GM23338 (cell line): ENCODE measurements around the gene MYO9A. TPM values are rescaled to one million over a fixed set of nuclear protein-coding genes. Genes with fewer than 3 reads are reported as not detected.

ENCODE experiments used
- ATAC-seq: fragments of 200-7000 bp; cut with Tn5 transposase; 3 replicates; pipeline ENCODE4 v1.9.1; 2020
- DNase-seq: peaks from one replicate; pipeline ENCODE4 v3.0.0-alpha.2; 2015; ENCODE audit warnings: low spot score
- H2AFZ ChIP-seq: fragments of 200-600 bp; sonication (generic); 2 replicates; pipeline ENCODE4 v1.8.0; 2016; ENCODE audit warnings: antibody characterized with exemption, mild to moderate bottlenecking, moderate library complexity
- H3F3A ChIP-seq: fragments of 200-600 bp; sonication (generic); replicated peaks from 2 replicates; pipeline ENCODE4 v1.8.0; 2017; ENCODE audit warnings: antibody characterized with exemption, mixed run types, low read depth
- H3K27ac ChIP-seq: fragments of 200-600 bp; sonication (generic); 2 replicates; pipeline ENCODE4 v1.6.1; 2016; ENCODE audit warnings: low read depth
- H3K27me3 ChIP-seq: fragments of 200-600 bp; sonication (generic); 2 replicates; pipeline ENCODE4 v1.8.0; 2016; ENCODE audit warnings: mild to moderate bottlenecking, mixed run types, moderate library complexity; ENCODE audit not compliant: insufficient read depth
- H3K36me3 ChIP-seq: fragments of 200-600 bp; sonication (generic); 2 replicates; pipeline ENCODE4 v1.8.0; 2016; ENCODE audit warnings: mild to moderate bottlenecking; ENCODE audit not compliant: insufficient read depth
- H3K4me1 ChIP-seq: fragments of 200-600 bp; sonication (generic); 2 replicates; pipeline ENCODE4 v1.8.0; 2016; ENCODE audit warnings: mild to moderate bottlenecking, moderate library complexity; ENCODE audit not compliant: insufficient read depth
- H3K4me2 ChIP-seq: fragments of 200-600 bp; sonication (generic); 2 replicates; pipeline ENCODE4 v1.7.1; 2017; ENCODE audit warnings: mixed run types
- H3K4me3 ChIP-seq: fragments of 200-600 bp; sonication (generic); 2 replicates; pipeline ENCODE4 v1.6.1; 2016; ENCODE audit warnings: mixed run types
- H3K79me2 ChIP-seq: fragments of 200-600 bp; sonication (generic); replicated peaks from 2 replicates; pipeline ENCODE4 v1.8.0; 2017; ENCODE audit warnings: mild to moderate bottlenecking; ENCODE audit not compliant: insufficient read depth
- H3K9me2 ChIP-seq: fragments of 200-600 bp; sonication (generic); 2 replicates; pipeline ENCODE4 v1.8.0; 2017; ENCODE audit not compliant: insufficient read depth
- H4K20me1 ChIP-seq: fragments of 200-600 bp; sonication (generic); replicated peaks from 2 replicates; pipeline ENCODE4 v1.8.0; 2017; ENCODE audit warnings: mild to moderate bottlenecking; ENCODE audit not compliant: insufficient read depth
- H3K27ac Mint-ChIP-seq: 2 replicates; pipeline ENCODE4 v1.8.0; 2020; ENCODE audit warnings: inconsistent platforms, mild to moderate bottlenecking, moderate library complexity, mixed read lengths
- H3K27me3 Mint-ChIP-seq: 3 replicates; pipeline ENCODE4 v1.8.0; 2022; ENCODE audit warnings: low read depth, mild to moderate bottlenecking, moderate library complexity, mixed read lengths, inconsistent platforms; ENCODE audit not compliant: insufficient read depth, poor library complexity
- H3K36me3 Mint-ChIP-seq: 3 replicates; pipeline ENCODE4 v1.8.0; 2021; ENCODE audit warnings: low read depth, mild to moderate bottlenecking, inconsistent platforms, moderate library complexity, mixed read lengths
- H3K4me1 Mint-ChIP-seq: 3 replicates; pipeline ENCODE4 v1.8.0; 2020; ENCODE audit warnings: mild to moderate bottlenecking, inconsistent platforms, mixed read lengths
- H3K4me3 Mint-ChIP-seq: 3 replicates; pipeline ENCODE4 v1.8.0; 2021; ENCODE audit warnings: moderate library complexity, mild to moderate bottlenecking, inconsistent platforms, mixed read lengths
- H3K9me3 Mint-ChIP-seq: 3 replicates; pipeline ENCODE4 v1.8.0; 2020; ENCODE audit warnings: moderate library complexity, mild to moderate bottlenecking, inconsistent platforms, mixed read lengths
- CREB1 ChIP-seq: fragments of 250-450 bp; sonication (Bioruptor Pico); IDR thresholded peaks from 2 replicates; pipeline ENCODE4 v1.5.0; 2020; ENCODE audit warnings: low read depth, mild to moderate bottlenecking, moderate library complexity
- CTCF ChIP-seq, 2 experiments: fragments of 200-600 bp in 1 of 2; sonication (generic) in 1 of 2; conservative IDR thresholded peaks; 2 replicates each; pipeline versions ENCODE4 v1.5.1 to v1.6.1; 2016 to 2017; ENCODE audit warnings: antibody characterized with exemption in 2 of 2, low read depth in 2 of 2, mild to moderate bottlenecking in 2 of 2, moderate library complexity in 1 of 2
- EZH2 ChIP-seq: fragments of 200-600 bp; sonication (generic); IDR thresholded peaks from one replicate; pipeline ENCODE4 v1.8.0; 2017; ENCODE audit warnings: antibody characterized with exemption, mild to moderate bottlenecking, low read depth; ENCODE audit not compliant: unreplicated experiment
- NANOG ChIP-seq: IDR thresholded peaks from 2 replicates; pipeline ENCODE4 v1.6.1; 2016; ENCODE audit warnings: antibody characterized with exemption, borderline replicate concordance
- REST ChIP-seq: IDR thresholded peaks from one replicate; pipeline ENCODE4 v1.6.1; 2018; ENCODE audit warnings: antibody characterized with exemption; ENCODE audit not compliant: unreplicated experiment
- ZNF114 ChIP-seq: fragments of 250-450 bp; sonication (Bioruptor Pico); IDR thresholded peaks from 2 replicates; pipeline ENCODE4 v1.5.0; 2020; ENCODE audit warnings: mild to moderate bottlenecking, moderate library complexity
- ZNF331 ChIP-seq: fragments of 250-450 bp; sonication (Bioruptor Pico); IDR thresholded peaks from 2 replicates; pipeline ENCODE4 v1.5.0; 2020; ENCODE audit warnings: low read depth, mild to moderate bottlenecking, moderate library complexity
- polyA plus RNA-seq: library from polyadenylated mRNA; unstranded; fragments of >200 nt; fragmentation: Nextera tagmentation; extraction: Ambion mirVana; gene quantifications from 2 replicates; pipeline ENCODE4 v1.2.1, GENCODE V29; 2016
- total RNA-seq: library from RNA; depleted of rRNA; stranded (reverse); fragments of >200 nt; shearing (Covaris generic); gene quantifications from 2 replicates; pipeline ENCODE4 v1.2.3, GENCODE V29; 2014

Gene MYO9A
- total and polyA plus RNA-seq, 2 experiments from 2014 or later: 11.6 to 32.8 TPM

- no peak for TF ChIP-seq CTCF (conservative IDR thresholded peaks at IDR 0.05; ENCODE audit: low read depth in 2 of 2)
- TF ChIP-seq ZNF114 (CRISPR knock-in tag): no peak
- no peak for TF ChIP-seq EZH2
- no peak for TF ChIP-seq NANOG
- no peak for TF ChIP-seq REST
- TF ChIP-seq ZNF331: no peak
These were observed 336.6 kb downstream of the MYO9A start (continued) for GRCh38 chr15:71781179-71781964.

- H3F3A ChIP-seq: no peaks in the 10 kb centered on the region
- no peaks in the 10 kb centered on the region for H3K27me3 ChIP-seq
- peak overlapping the region; percentile 10; the same call in 1 of the 2 replicates for H3K27ac ChIP-seq
- H4K20me1 ChIP-seq: no peaks in the 10 kb centered on the region
- no peaks in the 10 kb centered on the region for H3K4me1 ChIP-seq
- no peak overlapping the region for H3K4me2 ChIP-seq
- H3K27ac Mint-ChIP-seq: peak overlapping the region; percentile 84
- H3K36me3 Mint-ChIP-seq: no peaks in the 10 kb centered on the region
- H3K79me2 ChIP-seq: no peaks in the 10 kb centered on the region
- H3K4me1 Mint-ChIP-seq: peaks cover 12% of the 10 kb centered on the region
- H3K4me3 Mint-ChIP-seq: no peak overlapping the region
- H3K9me3 Mint-ChIP-seq: no peaks in the 10 kb centered on the region
- DNase-seq (peak; percentile 97), ATAC-seq (peak; percentile 93)
- no peaks in the 10 kb centered on the region for H3K9me2 ChIP-seq
- no peak overlapping the region for H3K4me3 ChIP-seq
- TF ChIP-seq CREB1 (CRISPR knock-in tag): no peak
- TF ChIP-seq CTCF (conservative IDR thresholded peaks at IDR 0.05; ENCODE audit: low read depth in 2 of 2): peak; percentile 75 to 87
- H3K36me3 ChIP-seq: no peaks in the 10 kb centered on the region
- peaks cover 2% of the 10 kb centered on the region for H3K27me3 Mint-ChIP-seq
- no peak overlapping the region for H2AFZ ChIP-seq
These were observed 337.6 kb downstream of the MYO9A start for GRCh38 chr15:71780115-71780976.
